GM21515 (cell line): ENCODE measurements around the gene POLR3G.

Source experiments
- ATAC-seq: cut with Tn5 transposase; IDR thresholded peaks from one replicate; pipeline ENCODE4 v1.9.1; 2021; ENCODE audit not compliant: unreplicated experiment

The POLR3G gene

DNA sequence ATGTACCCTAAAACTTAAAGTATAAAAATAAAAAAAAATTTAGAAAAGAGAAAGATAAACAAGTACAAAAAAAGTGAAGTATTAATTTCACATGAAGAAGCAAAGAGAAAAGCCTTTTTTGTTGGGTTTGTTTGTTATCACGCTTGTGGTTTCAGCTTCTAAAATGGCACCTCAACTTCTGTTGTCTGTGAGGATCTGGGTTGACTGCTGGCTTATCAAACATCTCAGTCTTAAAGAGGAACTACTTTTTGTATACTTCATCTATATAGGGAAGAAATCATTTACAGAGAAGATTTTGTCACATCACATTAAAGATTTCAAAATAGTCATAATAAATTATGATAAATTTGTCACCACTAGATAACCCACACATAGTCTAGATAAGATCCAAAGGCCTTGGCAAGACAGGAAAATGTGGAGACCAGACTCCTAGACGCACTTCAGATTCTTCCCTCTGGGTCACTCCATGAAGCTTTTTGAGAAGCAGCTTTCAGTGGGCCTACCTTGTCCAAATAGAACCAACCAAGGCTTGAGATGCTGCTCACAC is 75.1 kb downstream of the POLR3G start:
- no peak for ATAC-seq

DNA sequence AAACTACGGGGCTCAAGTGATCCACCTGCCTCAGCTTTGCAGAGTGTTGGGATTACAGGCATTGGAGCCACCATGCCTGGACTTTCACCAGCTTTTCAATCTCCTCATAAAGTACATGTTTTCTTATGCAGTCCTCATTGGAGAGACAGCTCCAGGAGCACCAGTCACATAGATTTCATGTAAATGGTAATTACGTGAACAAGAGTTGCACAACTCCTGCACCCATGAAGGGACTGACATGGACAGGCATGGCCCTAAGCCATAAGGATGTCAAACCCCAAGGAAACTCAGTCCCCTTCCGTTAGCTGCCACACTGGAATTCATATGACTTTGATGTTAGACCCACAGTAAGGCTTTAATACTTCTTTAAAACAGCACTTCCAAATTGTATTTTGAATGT is 76.3 kb downstream of the POLR3G start:
- ATAC-seq: no peak

DNA sequence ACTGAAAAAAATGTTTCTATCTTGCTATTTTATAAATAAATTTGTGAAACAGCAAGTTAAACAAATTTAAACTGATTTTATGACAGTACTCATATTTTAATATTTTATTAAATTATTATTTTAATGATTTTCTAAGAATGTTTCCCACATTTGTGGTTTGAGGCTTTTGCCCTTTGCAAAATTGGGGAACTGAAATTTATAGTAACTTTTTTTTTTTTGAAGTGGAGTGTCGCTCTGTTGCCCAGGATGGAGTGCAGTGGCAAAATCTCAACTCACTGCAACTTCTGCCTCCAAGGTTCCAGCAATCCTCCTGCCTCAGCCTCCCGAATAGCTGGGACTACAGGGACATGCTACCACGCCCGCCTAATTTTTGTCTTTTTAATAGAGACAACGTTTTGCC is 76.7 kb downstream of the POLR3G start:
- ATAC-seq: no peak

DNA sequence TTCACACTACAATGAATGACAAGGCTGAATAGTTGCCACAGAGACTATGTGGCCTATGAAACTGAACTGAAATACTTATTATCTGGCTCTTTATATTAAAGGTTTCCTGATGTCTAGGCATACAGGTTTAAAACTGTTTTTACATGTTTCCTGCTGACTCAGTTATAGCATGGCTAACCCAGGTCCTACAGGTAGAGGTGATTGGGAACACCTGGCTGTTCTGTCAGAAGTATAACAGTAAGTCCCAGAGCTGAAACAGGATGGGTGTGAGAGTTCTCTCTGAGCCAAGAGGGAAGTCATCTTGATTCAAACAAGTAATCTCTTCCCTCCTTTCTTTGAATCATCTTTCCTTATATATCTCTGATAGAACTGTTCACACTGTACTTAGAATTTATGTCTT is 79.0 kb downstream of the POLR3G start:
- ATAC-seq: no peak

DNA sequence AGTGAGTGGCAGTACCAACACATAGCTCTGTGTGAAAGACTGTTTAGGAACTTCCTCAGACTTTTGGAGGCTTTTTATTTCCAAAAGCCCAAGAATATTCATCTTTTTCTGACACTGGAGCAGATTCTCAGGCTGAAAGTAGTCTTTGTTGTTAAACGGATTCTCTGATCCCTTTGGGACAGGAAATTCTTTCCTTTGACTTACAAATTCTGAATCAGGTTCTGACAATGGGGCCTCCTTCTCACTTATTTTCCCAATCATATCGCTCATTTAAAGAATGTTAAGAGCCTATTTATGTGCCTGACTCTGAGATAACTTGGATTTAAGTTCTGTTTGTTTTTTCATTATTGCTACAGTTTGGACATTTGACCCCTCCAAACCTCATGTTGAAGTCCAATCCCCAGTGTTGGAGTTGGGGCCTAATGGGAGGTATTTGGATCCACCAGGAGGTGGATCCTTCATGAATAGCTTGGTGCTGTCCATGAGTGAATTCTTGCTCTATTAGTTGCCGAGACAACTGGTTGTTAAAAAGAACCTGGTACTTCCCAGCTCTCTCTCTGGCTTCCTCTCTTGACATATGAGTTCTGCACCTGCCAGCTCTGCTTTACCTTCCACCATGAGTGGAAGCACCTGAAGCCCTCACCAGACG is 79.8 kb downstream of the POLR3G start:
- ATAC-seq: no peak

DNA sequence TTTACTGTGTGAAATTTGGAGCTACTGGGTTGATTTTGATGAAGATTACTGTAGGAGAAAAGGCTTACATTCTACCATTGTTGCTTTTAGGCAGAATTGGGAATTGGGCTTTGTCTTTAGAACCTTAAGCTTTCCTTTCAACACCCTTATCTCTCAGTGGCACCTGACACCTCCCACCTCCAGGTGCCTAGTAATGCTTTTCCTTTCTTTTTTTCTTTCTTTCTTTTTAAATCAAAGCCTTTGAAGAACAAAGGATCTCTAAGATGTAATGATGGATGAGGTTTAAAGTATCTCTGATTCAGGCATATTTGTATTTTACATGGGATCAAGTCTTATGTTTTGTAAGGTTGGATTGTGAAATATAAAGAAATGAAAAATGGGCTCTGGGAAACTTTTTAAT is 81.0 kb downstream of the POLR3G start:
- no peak for ATAC-seq

DNA sequence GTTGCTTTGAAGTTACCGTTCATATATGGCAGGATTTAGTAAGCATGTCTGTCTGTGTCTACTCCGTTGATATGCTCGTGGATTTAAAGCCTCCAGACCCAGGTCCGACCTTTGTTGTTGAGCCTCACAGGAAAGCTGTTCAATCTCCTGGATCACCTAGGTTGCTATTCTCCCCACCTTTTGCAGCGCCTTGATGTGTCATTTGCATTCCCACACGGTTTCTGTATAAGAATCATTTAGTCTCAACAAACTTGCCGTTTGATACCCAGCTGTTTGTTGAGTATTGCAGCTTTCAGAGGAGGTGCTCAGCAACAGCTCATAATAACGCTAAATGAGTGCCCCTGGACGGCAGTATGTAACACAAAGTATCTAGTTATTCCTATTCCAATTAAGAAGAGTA is 82.7 kb downstream of the POLR3G start:
- no peak for ATAC-seq

DNA sequence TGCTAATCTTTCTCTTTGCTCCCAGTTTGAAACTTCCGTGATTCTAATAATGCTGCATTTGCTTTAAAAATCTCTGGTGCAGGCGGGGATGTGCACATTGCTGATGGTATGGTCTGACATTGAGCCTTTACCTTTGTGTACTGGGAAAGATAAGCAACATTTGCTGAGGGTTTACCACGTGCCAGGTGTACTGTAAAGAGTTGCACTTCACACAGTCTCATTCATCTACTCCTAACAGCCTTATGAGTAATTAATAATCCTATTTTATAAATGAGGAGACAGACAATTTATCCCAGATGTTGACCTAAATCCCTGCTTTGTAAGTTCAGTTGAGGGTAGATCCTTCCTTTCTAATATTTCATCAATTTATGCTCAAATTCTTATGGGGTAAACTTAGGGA is 83.2 kb downstream of the POLR3G start:
- no peak for ATAC-seq

DNA sequence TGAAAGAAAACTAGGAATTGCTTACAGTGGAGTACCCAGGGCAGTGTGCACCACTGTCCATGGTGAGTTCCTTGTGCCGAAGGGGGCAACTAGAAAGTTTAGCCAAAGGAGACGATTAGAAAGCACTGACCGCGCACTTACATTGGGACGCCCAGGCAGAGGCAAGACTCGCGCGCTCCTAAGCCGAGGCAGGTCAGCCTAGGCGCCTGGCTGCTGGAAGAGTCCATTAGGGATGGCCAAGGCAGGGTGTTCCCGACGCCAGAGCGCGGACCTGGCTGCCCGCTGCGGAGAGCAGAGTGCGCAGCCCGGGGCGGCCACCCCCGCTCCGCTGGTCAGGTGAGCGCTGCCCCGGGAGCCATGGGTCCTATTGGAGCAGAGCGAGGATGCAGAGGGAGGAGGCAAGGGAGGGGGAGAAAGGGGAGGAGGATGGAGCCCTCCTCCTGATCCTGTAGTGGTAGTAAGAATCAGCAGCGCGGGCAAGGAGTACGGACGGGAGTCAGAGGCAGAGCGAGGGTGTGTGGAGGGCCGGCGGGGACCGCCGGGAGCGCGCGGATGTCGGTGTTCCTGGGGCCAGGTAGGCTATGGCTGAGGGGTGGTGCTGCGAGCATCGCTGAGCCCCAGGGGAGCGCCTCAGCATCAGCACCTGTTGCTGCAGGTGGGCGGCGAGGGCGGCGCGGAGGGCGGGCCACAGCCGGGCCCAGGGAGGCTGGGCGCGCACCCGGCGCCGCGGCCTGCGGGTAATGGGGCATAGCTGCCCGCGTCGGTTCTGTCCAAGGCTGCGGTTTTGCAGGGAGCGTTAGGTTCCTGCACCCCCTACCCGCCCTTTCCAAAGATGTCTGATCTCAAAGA is 83.9 kb downstream of the POLR3G start, which contains the start of gene ADGRV1:
ADGRV1 (plus strand) TSS at position 454 of the 849 bp plus-strand sequence; CDS start at position 553, 99 bp downstream.
- no peak for ATAC-seq

DNA sequence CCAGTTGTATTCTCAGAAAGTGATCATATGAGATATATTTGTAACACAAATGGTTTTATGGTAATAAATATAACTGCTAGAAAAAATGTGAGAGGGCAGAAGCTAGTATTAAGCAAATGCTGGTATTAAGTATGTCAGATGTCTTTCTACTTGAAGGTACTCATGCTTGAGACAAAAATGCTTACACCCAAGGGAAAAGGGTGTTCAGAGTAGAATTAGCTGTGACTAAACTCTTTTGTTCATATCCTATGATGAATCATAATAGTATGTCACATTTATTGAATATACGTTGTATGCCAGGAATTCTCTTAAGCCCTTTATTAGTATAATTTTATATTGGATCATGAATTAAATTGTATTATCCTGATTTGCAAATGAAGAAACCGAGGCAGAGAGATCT is 86.1 kb downstream of the POLR3G start:
- ATAC-seq: no peak

DNA sequence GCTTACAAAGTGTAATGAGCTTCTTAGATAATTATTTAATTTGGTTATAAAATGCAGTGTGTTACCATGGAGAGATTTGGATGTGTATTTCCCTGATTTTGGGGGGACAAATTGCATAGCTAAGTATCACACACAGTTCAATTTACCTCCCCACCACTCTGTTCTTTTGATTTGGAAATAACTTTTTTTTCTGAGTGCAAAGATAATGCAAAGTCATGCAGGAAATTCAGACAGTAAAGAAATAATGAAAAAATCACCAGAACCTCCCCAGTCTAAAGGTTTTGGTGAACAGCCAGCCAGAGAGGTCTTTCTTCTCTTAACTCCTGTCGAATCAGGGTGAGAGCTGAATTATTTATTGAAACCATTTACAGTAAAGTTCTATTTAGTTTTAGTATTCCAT is 87.1 kb downstream of the POLR3G start:
- no peak for ATAC-seq

DNA sequence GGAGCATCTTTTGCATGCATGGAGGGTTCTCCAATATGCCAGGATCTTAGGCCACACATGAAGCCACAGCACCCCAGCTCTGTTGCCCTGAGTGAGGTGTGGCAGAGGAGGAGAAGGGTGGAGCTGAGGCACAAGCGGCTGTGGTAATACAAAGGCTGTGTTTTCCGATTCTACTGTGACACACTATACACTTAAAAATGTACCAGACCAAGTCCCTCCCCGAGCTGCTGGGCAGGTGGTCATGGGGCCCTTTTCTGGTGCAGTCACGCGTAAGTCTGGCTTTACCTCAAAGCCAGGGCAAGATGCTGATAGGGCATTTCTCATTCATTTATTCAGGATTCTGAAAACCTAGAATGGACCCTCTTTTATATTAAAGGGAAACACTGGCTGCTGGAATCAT is 87.7 kb downstream of the POLR3G start:
- ATAC-seq: no peak

DNA sequence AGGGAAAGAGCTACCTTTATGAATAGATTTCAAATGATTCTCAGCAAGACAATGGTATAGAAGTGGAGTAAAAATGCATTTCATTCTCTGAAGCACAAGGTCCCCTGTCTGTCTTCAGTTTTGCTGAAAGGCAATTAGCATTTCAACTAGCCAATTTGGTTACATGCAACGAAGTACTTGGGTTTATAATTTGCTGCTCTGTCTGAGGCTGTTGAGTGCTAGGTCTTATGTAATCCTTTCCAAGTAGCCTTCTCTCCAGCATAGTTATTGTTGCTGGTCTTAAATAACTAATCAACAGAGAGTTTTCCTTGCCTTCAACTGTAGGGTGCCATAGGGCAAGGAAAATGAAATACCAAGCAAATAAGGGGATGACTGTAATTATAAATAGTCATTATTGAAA is 88.4 kb downstream of the POLR3G start:
- ATAC-seq: no peak
